Measurements from ENCODE around the gene ANO1.

ANO1 gene

DNA sequence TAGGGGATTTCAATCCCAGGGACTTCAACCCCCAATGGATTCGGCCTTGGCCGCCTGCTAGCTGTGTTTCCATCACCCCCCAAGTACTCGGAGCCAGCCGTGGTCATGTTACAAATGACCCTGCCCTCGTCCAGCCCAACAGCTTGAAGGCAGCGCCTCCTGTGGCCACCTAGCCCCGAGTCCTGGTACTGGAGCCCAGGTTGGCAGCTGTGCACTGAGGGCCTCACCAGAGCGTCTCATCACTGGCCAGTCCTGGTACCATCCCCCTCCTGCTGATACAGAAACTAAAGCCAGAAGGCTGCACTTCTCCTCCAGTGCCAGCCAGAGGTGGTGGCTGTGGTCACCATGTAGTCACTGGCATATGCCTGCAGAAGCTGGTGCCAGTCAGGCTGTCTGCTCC is 80.1 kb downstream of the ANO1 start:
- TF ChIP-seq EGR1 (IDR thresholded peaks at IDR 0.05) (no peak), TAF1 (IDR thresholded peaks at IDR 0.05; ENCODE audit: low read depth) (no peak), RAD21 (IDR thresholded peaks at IDR 0.05; ENCODE audit: low read depth) (peak; percentile 82), CEBPB (IDR thresholded peaks at IDR 0.05) (no peak), TEAD4 (IDR thresholded peaks at IDR 0.05) (no peak), FOXM1 (IDR thresholded peaks at IDR 0.05; ENCODE audit: borderline replicate concordance, low read depth) (no peak), YY1 (IDR thresholded peaks at IDR 0.05; ENCODE audit: low read depth) (0 out of 2 replicates have a peak, but pooled peaks have one; percentile 14), TCF12 (IDR thresholded peaks at IDR 0.05; ENCODE audit: low read depth) (no peak)
- TF ChIP-seq, protein P1, sequence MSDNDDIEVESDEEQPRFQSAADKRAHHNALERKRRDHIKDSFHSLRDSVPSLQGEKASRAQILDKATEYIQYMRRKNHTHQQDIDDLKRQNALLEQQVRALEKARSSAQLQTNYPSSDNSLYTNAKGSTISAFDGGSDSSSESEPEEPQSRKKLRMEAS (IDR thresholded peaks at IDR 0.05): no peak
- TF ChIP-seq, protein P2, sequence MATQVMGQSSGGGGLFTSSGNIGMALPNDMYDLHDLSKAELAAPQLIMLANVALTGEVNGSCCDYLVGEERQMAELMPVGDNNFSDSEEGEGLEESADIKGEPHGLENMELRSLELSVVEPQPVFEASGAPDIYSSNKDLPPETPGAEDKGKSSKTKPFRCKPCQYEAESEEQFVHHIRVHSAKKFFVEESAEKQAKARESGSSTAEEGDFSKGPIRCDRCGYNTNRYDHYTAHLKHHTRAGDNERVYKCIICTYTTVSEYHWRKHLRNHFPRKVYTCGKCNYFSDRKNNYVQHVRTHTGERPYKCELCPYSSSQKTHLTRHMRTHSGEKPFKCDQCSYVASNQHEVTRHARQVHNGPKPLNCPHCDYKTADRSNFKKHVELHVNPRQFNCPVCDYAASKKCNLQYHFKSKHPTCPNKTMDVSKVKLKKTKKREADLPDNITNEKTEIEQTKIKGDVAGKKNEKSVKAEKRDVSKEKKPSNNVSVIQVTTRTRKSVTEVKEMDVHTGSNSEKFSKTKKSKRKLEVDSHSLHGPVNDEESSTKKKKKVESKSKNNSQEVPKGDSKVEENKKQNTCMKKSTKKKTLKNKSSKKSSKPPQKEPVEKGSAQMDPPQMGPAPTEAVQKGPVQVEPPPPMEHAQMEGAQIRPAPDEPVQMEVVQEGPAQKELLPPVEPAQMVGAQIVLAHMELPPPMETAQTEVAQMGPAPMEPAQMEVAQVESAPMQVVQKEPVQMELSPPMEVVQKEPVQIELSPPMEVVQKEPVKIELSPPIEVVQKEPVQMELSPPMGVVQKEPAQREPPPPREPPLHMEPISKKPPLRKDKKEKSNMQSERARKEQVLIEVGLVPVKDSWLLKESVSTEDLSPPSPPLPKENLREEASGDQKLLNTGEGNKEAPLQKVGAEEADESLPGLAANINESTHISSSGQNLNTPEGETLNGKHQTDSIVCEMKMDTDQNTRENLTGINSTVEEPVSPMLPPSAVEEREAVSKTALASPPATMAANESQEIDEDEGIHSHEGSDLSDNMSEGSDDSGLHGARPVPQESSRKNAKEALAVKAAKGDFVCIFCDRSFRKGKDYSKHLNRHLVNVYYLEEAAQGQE (IDR thresholded peaks at IDR 0.05; ENCODE audit: low read depth): no peak

DNA sequence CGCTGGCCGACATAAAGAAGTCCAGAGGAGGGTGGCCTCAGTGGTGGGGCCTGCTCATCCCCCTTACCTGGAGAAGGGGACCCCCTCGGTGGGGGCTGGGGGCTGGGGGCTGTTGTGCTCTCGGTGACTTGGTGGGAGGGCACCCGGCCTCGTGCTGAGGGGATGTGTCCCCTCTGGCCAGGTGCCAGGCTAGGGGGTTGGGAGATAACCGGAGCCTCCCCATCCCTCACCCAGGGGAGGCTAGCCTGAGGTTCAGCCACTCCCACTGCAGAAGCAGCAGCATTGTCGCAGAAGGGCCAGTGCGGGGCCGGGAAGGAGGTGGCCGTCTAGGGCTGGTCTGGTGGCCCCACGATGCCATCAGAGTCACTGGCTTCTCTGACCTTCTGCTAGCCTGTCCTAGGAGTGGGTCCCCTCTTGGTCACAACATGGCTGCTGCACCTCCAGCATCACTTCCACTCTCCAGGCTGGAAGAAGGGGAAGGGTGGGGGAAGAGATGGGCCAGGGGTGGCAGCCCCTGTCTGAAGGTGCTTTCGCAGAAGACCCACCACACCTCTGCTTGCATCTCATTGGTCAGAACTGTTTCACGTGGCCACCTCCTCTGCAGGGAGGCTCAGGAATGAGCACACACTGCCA is 80.8 kb downstream of the ANO1 start:
- TF ChIP-seq TEAD4 (IDR thresholded peaks at IDR 0.05) (no peak), TAF1 (IDR thresholded peaks at IDR 0.05; ENCODE audit: low read depth) (no peak), NFIC (IDR thresholded peaks at IDR 0.05) (0 out of 2 replicates have a peak, but pooled peaks have one; percentile 13)

- TF ChIP-seq TCF12 (IDR thresholded peaks at IDR 0.05; ENCODE audit: low read depth): peak; percentile 88
- TF ChIP-seq USF1 (IDR thresholded peaks at IDR 0.05): no peak
- TF ChIP-seq EGR1 (IDR thresholded peaks at IDR 0.05): peak; percentile 32; the same call in 1 of the 2 replicates
- no peak for TF ChIP-seq CREB1 (IDR thresholded peaks at IDR 0.05; ENCODE audit: low read depth)
- peak; percentile 47 for TF ChIP-seq TEAD4 (IDR thresholded peaks at IDR 0.05)
- TF ChIP-seq RAD21 (IDR thresholded peaks at IDR 0.05; ENCODE audit: low read depth): peak; percentile 1; the same call in 1 of the 2 replicates
- TF ChIP-seq TAF1 (IDR thresholded peaks at IDR 0.05; ENCODE audit: low read depth): no peak
- peak; percentile 65 for TF ChIP-seq ZBTB7A (IDR thresholded peaks at IDR 0.05; ENCODE audit: low read depth)
- TF ChIP-seq, protein P1 (IDR thresholded peaks at IDR 0.05): peak; percentile 44
- TF ChIP-seq NFIC (IDR thresholded peaks at IDR 0.05): peak; percentile 97
- TF ChIP-seq EP300 (IDR thresholded peaks at IDR 0.05; ENCODE audit: borderline replicate concordance): peak; percentile 69; the same call in 1 of the 2 replicates
These were observed 81.8 kb downstream of the ANO1 start for GRCh38 chr11:70159627-70160570.

DNA sequence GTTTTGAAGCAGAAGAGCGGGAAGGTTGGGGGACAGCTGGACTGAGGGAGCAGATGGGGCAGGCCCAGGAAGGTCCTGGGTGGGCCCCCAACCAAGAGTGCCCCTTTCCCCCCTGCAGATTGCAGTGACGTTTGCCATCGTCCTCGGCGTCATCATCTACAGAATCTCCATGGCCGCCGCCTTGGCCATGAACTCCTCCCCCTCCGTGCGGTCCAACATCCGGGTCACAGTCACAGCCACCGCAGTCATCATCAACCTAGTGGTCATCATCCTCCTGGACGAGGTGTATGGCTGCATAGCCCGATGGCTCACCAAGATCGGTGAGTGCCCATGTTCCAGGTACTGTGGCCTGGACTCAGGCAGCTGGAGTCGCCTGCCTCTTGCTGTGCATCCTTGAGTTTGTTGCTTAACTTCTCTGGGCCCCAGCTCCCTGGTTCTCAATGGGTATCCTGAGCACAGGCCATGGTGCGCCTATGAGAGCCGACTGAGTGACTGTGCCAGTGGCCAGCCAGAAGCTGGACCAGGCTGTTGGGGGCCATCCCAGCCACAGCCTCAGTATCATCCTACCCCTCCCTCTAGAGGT is 83.0 kb downstream of the ANO1 start:
- TF ChIP-seq TEAD4 (IDR thresholded peaks at IDR 0.05) (no peak), EGR1 (IDR thresholded peaks at IDR 0.05) (no peak), FOXM1 (IDR thresholded peaks at IDR 0.05; ENCODE audit: borderline replicate concordance, low read depth) (no peak)
- TF ChIP-seq, protein P2 (IDR thresholded peaks at IDR 0.05; ENCODE audit: low read depth): no peak
- TF ChIP-seq, protein P1 (IDR thresholded peaks at IDR 0.05): no peak

GRCh38 chr11:70164705-70165104 is 86.6 kb downstream of the ANO1 start:
- TF ChIP-seq TAF1 (IDR thresholded peaks at IDR 0.05; ENCODE audit: low read depth) (no peak), FOXM1 (IDR thresholded peaks at IDR 0.05; ENCODE audit: borderline replicate concordance, low read depth) (no peak), YY1 (IDR thresholded peaks at IDR 0.05; ENCODE audit: low read depth) (no peak), CEBPB (IDR thresholded peaks at IDR 0.05) (no peak), RAD21 (IDR thresholded peaks at IDR 0.05; ENCODE audit: low read depth) (no peak), TEAD4 (IDR thresholded peaks at IDR 0.05) (no peak), NFIC (IDR thresholded peaks at IDR 0.05) (no peak), CREB1 (IDR thresholded peaks at IDR 0.05; ENCODE audit: low read depth) (no peak), TCF12 (IDR thresholded peaks at IDR 0.05; ENCODE audit: low read depth) (no peak), EGR1 (IDR thresholded peaks at IDR 0.05) (no peak), ZBTB7A (IDR thresholded peaks at IDR 0.05; ENCODE audit: low read depth) (no peak), EP300 (IDR thresholded peaks at IDR 0.05; ENCODE audit: borderline replicate concordance) (no peak), USF1 (IDR thresholded peaks at IDR 0.05) (no peak)
- TF ChIP-seq, protein P1 (IDR thresholded peaks at IDR 0.05): no peak
- TF ChIP-seq, protein P2 (IDR thresholded peaks at IDR 0.05; ENCODE audit: low read depth): no peak

Data from Ishikawa (cell line).